HTR-8/SVneo (cell line): Measurements from ENCODE around the gene ANKRD1.
"Not testable (repeated sequence)": the region's sequence is repeated elsewhere in the genome, so short reads cannot be mapped to it uniquely, and the experiment has no call there.

Source experiments
- DNase-seq: peaks from one replicate; pipeline ENCODE4 v3.0.0; 2011; ENCODE audit warnings: low spot score, mixed read lengths; ENCODE audit not compliant: insufficient read length
- FAIRE-seq: peaks from 2 replicates; lab custom pipeline; 2011; peaks lifted over from hg19 to GRCh38; lab: Jason Lieb, UNC

ANKRD1 gene

DNA sequence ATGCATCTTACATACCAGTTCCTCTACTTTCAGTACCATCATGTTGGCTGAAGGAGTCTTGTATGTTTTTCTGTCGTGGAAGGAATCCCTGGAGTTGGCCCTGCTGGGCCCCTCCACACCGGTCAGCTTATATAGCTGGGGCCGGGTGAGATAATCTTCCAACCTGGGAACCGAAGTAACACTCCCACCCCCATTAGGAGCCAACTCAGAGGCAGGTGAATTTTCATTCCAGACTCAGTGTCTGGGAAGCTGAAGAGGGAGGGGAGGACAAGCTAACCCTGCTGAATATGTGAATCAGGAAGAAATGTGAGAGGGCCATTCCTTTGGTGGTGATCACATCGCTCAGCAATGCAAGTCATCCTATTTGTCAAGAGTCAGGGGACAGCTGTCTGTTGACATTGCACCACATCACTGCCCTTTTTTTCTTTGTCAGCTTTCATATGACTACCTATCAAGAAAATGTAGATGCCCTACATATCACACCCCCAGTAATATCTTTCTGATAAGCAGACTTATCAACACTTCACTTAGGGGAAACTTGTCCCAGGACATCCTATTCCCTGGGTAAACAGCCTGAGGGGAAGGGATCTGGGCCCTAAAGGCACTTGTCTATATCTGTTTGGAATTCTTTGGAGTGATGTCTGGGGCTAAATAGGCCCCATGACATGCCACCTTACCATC is at the start of gene ANKRD1:
TSS of gene ANKRD1 (minus strand) at position 102 of the 681 bp plus-strand sequence. CDS start at position 42, 60 bp downstream.
- peak; percentile 75 for DNase-seq
- peak; percentile 93 for FAIRE-seq

DNA sequence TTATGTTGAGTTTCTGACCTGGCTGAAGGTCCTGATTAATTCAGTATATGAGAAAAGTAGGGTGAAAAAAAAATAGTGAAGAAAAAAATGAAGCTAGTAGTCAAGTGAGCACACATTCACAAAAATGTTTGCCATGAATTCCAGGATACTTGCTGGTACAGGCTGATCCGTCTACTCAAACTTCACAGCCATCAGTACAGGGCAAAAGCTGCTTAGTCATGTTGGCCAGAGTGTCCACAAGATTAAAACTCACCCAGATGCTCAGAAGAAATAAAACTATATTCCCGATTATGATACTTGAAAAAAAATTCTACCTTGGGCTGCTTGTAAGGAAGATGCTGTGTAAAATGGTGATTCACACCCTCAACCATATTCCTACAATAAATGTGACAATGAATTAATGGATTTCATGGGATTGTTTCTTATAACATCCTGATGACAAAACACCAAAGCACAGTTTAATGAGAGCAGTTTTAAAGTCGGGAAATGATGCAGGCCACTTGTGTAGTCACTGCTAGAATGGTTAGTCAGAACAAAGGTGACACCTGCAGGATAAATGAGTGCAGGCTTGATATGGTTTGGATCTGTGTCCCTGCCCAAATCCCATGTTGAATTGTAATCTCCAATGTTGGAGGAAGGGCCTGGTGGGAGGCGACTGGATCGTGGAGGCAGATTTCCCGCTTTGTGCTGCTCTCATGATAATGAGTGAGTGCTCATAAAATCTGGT is 49.2 kb upstream of the ANKRD1 start:
- FAIRE-seq (peak; percentile 76), DNase-seq (no peak)

DNA sequence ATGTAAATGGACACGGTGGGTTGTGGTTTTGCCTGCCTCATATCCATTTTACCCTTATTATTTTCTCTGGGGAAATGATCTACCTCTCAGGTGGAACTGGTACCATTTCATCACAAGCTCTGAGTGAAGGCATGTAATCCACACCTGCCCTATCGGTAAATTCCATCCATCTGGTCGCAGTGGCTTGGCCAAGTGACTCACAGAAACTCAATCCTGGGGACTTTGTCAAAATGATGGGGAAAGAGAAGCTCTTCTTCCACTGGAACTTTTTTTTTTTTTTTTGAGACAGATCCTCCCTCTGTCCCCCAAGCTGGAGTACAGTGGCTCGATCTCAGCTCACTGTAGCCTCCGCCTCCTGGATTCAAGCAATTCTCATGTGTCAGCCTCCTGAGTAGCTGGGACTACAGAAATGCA is 48.2 kb upstream of the ANKRD1 start:
- no peak for DNase-seq
- no peak for FAIRE-seq

- FAIRE-seq: peak; percentile 33
- peak; percentile 85 for DNase-seq
Observed at GRCh38 chr10:90968328-90969081, 47.6 kb upstream of the ANKRD1 start.

GRCh38 chr10:90967865-90968264 is 47.0 kb upstream of the ANKRD1 start:
- no peak for FAIRE-seq

GRCh38 chr10:90966146-90966545 is 45.3 kb upstream of the ANKRD1 start:
- no peak for DNase-seq
- FAIRE-seq: no peak

More at GRCh38 chr10:90967865-90968264, 47.0 kb upstream of the ANKRD1 start:
- no peak for DNase-seq

DNA sequence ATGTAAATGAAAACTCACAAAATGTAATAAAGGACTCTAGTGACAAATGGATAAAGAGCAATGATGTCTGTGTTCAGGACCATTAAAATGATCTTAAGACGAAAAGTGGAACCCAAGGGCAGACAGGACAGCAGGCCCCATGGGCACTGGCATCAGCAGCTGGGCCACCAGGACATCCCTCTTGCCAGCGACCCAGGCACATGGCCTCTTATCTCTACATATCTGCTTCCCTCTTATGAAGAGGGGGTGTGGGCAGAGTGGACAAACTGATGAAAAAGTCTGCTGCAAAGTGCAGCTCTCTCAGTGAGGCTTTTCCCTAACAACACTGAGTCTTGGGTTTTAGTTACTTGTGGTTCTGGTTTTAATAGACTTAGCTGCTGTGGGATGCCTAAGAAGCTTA is 44.8 kb upstream of the ANKRD1 start:
- FAIRE-seq (no peak), DNase-seq (no peak)

GRCh38 chr10:90964781-90965465 is 44.0 kb upstream of the ANKRD1 start:
- DNase-seq: no peak
- no peak for FAIRE-seq

DNA sequence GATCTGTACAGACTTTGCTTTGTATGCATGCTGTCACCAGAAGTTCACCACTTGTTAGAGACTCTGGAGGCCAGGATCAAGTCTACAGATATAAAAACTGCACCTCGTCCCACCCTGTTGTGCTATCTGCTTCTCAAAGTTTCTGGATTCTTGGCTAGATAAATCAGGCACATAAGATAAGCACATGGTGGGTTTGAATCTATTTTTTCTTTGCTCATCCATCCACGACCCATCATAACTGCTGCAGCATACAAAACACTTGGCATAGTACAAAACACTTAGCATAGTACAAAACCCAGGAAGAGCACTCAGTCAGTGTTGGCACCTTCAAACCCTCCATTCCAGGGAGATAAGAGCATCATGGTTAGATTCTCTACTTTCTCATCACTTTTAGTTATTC is 42.4 kb upstream of the ANKRD1 start:
- FAIRE-seq (no peak), DNase-seq (no peak)

DNA sequence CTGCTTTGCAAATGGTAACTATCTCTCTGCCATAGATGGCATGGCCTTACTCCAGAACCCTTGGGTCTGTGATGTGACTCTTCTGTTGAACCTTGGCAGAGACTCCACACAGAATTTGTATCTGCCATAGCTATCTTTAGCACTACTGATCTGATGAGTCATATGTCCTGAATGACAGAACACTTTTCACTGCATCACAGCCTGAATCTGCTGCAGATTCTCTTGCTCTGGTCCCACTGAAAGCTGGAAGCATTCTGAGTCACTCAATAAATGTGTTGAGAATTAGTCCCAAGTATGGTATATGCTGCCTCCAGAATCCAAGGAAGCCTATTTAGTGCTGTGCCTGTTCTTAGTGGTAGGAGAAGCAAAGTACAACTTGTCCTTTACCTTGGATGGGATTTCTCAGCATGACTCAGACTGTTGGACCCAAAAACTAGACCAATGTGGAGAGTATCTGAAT is 39.5 kb upstream of the ANKRD1 start:
- DNase-seq (peak; percentile 63), FAIRE-seq (peak; percentile 95)

DNA sequence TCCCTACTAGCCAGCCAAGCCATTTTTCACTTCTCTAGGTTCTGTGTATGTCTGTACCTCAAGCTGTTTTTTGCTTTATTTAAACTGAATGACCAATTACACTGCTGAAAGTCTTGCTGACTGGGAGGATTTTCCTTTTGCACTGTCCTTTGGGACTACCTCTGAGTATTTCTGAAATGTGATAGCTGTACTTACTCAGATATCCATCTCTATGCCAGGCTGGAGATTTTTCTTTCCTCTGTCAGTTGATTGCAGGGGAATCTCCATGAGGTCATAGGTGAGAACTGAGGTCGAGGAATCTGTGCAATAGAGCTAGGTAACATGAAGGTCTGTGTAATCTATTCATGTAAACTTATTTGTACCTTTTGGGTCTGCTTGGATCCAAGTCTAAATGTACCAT is 38.9 kb upstream of the ANKRD1 start:
- no peak for FAIRE-seq
- no peak for DNase-seq

- no peak for DNase-seq
Observed at GRCh38 chr10:90958781-90959180, 37.9 kb upstream of the ANKRD1 start.

GRCh38 chr10:90947030-90947960 is 26.4 kb upstream of the ANKRD1 start:
- DNase-seq: no peak
- FAIRE-seq: peak; percentile 26

More at GRCh38 chr10:90958781-90959180, 37.9 kb upstream of the ANKRD1 start:
- FAIRE-seq: no peak

DNA sequence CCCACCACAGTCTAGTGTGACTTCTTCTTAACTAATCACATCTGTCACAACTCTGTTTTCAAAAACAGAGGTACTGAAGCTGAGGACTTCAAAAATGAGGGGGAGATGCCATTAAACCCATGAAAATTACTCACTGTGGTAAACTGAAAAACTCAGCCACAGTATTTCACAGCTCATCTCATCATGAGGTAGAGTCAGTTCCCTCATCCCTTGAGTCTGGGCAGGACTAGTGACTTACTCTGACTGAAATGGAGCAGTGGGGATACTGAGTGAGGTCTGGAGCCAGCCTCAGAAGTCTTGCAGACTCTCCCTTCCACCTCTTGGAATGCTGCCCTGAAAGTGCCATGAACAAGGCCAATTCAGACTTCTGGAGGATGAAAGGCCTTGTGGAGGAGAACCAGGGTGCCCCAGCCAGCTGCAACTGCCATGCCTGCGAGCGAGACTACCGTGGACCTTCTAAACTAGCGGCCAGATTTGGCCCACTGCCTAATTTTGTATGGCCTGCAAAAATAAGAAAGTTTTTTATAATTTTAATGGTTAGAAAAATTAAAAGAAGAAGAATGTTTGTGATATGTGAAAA is 24.7 kb upstream of the ANKRD1 start:
- no peak for FAIRE-seq
- no peak for DNase-seq

DNA sequence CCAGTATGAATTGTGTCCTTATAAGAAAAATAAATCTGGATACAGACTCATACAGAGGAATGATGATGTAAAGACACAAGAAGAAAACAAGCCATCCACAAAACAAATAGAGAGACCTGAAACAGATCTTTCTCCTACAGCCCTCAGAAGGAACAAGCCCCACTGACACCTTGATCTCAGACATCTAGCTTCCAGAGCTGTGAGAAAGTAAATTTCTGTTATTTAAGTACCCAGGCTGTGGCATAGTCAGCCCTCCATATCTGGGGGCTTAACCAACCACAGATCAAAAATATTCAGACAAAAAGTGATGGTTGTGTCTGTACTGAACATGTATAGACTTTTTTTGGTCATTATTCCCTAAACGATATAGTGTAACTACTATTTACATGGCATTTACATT is 23.9 kb upstream of the ANKRD1 start:
- no peak for FAIRE-seq
- DNase-seq: no peak

- DNase-seq, FAIRE-seq: not testable (repeated sequence)
Observed at GRCh38 chr10:90942980-90943379, 22.1 kb upstream of the ANKRD1 start.

GRCh38 chr10:90939648-90940047 is 18.8 kb upstream of the ANKRD1 start:
- no peak for DNase-seq
- no peak for FAIRE-seq

DNA sequence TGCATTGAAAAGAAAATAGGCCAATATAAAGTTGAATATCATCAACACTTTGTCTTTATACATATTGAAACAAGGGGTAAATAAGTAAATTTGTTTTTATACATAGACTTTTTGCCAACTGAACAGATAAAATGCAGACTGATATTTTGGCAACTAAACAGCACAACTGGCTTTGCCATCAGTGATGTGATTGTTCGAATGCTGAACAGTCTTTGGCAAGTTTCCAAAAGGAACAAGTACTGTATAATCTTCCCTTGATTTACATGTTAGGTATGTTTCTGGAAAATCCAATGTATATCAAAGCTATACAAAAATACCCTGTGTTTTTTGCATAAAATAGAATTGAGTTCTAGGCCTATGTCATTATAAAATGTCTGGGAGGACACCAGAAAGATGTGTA is 18.2 kb upstream of the ANKRD1 start:
- FAIRE-seq (no peak), DNase-seq (no peak)
